Measurements from ENCODE around the gene SCEL.

DNA sequence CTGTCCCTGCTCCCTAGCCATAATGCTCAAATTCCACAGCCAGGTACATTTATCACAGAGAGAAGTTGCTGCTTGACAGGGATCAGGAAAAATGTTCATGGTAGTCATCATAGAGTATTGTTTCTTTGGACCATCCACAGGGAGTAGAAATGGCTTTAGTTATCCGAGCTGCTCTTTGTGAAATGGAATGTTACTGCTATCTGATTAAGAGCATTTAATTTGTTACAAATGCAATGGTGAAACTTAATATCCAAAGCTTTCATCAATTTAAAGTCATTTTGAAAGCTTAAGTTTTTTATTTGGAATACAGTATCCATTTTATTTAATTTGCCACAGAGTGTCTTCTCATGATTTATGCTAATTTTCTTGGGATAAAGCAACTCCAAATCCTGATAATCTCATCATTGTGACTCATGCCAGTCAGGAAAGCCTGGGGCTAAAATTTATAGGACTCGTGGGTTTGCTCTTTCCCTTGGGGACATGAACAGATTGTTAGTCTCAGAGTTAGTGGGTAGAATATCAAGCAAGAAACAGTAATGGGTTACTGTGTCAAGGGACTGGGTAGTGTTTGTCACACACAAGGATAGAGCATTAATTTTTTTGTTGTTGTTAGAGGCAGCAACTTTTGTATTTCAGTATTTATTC lies 59.8 kb downstream of the SCEL start:
- TF ChIP-seq, protein P1, sequence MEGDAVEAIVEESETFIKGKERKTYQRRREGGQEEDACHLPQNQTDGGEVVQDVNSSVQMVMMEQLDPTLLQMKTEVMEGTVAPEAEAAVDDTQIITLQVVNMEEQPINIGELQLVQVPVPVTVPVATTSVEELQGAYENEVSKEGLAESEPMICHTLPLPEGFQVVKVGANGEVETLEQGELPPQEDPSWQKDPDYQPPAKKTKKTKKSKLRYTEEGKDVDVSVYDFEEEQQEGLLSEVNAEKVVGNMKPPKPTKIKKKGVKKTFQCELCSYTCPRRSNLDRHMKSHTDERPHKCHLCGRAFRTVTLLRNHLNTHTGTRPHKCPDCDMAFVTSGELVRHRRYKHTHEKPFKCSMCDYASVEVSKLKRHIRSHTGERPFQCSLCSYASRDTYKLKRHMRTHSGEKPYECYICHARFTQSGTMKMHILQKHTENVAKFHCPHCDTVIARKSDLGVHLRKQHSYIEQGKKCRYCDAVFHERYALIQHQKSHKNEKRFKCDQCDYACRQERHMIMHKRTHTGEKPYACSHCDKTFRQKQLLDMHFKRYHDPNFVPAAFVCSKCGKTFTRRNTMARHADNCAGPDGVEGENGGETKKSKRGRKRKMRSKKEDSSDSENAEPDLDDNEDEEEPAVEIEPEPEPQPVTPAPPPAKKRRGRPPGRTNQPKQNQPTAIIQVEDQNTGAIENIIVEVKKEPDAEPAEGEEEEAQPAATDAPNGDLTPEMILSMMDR (IDR thresholded peaks at IDR 0.05): no peak
- no peak for TF ChIP-seq HOXB13 (CRISPR knock-in tag; IDR thresholded peaks at IDR 0.05; ENCODE audit: low read depth)
- TF ChIP-seq PHF8 (IDR thresholded peaks at IDR 0.05; ENCODE audit: borderline replicate concordance, low read depth): no peak
- TF ChIP-seq SMC3 (IDR thresholded peaks at IDR 0.05): no peak
- TF ChIP-seq POLR2A (IDR thresholded peaks at IDR 0.05; ENCODE audit: low read length): no peak
- no peak for TF ChIP-seq NR3C1 (IDR thresholded peaks at IDR 0.05)
- TF ChIP-seq, protein P2, sequence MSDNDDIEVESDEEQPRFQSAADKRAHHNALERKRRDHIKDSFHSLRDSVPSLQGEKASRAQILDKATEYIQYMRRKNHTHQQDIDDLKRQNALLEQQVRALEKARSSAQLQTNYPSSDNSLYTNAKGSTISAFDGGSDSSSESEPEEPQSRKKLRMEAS (IDR thresholded peaks at IDR 0.05): no peak
- TF ChIP-seq, protein P3, sequence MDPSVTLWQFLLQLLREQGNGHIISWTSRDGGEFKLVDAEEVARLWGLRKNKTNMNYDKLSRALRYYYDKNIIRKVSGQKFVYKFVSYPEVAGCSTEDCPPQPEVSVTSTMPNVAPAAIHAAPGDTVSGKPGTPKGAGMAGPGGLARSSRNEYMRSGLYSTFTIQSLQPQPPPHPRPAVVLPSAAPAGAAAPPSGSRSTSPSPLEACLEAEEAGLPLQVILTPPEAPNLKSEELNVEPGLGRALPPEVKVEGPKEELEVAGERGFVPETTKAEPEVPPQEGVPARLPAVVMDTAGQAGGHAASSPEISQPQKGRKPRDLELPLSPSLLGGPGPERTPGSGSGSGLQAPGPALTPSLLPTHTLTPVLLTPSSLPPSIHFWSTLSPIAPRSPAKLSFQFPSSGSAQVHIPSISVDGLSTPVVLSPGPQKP (IDR thresholded peaks at IDR 0.05; ENCODE audit: low read depth, low read length): no peak
